ENCODE measurements around the gene ACSL3.
"Not testable (repeated sequence)": the region's sequence is repeated elsewhere in the genome, so short reads cannot be mapped to it uniquely, and the experiment has no call there.

ACSL3 gene

DNA sequence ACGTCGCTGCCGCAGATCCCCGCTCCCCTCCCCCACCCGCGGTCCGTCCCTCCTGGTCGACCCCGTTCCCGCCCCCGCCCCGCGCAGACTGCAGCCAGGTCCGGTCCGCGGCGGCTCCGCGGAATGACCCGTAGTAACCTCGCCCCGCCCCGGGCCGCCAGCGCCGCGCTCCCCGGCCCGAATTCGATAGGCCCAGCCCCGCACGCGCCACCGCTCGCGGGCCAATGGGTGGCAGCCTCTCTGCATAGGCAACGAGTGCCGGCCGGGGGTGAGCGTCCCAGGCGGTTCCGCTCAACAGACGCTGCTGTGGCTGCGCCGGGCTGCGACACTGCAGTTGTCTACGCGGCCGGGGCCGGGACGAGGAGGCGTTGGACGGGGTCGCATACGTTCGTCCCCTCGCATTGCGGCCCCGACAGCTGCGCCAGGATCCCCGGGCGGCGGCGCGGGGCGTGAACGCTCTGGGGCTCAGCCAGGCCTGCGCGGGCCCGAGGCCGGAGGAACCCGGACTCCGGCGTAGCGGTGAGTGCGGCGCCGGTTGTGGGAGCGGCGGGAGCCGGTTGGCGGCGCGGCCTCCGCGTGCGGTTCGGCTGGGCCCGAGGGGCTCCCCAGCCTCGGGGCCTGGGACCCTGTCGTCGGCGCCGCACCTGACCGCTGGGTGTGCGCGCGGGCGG lies at the start of gene ACSL3:
Gene ACSL3, plus strand, starts transcription at position 297 of the 671 bp plus-strand sequence. CDS start 47,737 bp downstream, outside the sequence.
- no peak for FAIRE-seq

DNA sequence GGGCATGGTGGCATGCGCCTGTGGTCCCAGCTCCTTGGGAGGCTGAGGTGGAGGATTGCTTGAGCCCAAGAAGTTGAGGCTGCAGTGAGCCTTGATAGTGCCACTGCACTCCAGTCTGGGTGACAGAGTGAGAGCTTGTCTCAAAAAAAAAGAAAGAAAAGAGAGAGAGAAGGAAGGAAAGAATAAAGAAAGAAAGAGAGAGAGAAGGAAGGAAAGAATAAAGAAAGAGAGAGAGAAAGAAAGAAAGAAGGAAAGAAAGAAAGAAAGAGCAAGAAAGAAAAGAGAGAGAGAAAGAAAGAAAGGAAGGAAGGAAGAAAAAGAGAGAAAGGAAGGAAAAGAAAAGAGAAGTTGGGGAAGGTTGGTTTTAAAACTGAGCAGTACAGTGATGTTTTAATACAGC lies 49.0 kb upstream of the ACSL3 start:
- no peak for FAIRE-seq

DNA sequence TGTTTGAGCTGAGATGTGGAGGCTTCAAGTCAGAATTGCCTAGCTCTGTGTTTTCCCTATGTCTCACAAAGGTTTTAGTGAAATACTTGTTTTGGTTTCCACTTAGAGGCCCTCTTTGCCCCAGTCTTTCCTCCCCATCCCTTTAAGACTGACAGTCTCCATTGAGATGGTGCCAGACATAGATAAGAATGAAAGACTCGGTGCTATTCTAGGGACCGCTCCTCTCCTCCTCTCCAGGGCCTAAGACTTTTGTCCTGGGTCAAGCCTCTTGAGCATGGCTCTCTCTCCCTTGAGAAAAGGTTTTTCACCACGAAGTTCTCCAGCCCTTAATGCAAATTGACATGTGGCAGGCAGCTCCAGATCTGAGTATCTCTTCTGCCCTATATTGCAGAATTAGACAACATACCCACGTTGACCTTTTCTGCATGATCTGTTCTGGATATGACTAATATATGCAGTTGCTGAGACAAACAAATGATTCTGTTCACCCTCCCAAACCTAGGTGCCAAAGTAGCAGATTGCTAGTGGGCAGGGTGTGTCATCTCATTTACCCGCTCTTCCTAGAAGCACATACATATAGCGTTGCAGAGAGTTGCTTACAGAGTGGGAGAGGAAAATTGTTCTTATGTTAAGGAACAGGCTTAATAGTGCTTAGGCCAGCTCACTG lies 47.5 kb upstream of the ACSL3 start:
- no peak for FAIRE-seq

- no peak for FAIRE-seq
Observed at GRCh38 chr2:222819722-222820333, 41.0 kb upstream of the ACSL3 start.

DNA sequence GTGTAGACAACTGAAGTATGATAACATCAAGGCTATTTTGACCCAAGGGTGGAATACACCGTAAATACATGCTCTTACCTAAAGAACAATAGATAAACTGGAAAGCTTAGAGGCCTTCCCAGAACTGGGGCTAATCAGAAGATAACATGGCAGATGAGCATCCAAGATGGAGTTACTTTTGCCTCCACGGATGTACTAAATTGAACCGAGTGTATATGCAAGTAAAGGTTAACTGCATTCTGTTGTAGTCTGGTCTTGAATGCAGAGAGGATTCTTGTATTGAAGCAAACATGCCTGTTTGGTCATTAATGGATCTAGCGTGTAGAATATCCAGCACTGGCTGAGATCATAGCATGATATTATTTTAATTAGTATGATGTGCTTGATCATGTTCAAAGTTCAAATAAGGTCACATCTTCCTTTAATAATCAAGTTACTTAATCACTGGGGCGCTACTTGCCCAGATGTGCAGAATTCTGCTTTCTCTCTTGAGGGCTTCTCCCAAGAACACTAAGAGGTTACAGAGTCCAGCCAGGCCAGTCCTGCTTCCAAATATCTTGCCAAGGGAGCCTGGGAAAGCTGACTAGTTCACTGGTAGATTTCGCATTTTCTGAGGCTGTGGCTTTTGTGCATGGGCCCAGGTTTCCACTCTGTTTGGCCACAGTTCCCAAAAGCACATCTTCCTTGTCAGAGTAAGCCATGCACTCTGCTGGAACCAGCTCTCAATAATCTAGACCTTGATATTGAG lies 37.5 kb upstream of the ACSL3 start:
- no peak for FAIRE-seq

GRCh38 chr2:222825031-222825430 lies 35.8 kb upstream of the ACSL3 start:
- no peak for FAIRE-seq

GRCh38 chr2:222827417-222827816 lies 33.4 kb upstream of the ACSL3 start:
- FAIRE-seq = no peak

GRCh38 chr2:222828572-222828971 lies 32.3 kb upstream of the ACSL3 start:
- no peak for FAIRE-seq

GRCh38 chr2:222830164-222830563 lies 30.7 kb upstream of the ACSL3 start:
- FAIRE-seq = no peak

- no peak for FAIRE-seq
Observed at GRCh38 chr2:222833410-222833809, 27.4 kb upstream of the ACSL3 start.

GRCh38 chr2:222835143-222835822 lies 25.6 kb upstream of the ACSL3 start:
- no peak for FAIRE-seq

DNA sequence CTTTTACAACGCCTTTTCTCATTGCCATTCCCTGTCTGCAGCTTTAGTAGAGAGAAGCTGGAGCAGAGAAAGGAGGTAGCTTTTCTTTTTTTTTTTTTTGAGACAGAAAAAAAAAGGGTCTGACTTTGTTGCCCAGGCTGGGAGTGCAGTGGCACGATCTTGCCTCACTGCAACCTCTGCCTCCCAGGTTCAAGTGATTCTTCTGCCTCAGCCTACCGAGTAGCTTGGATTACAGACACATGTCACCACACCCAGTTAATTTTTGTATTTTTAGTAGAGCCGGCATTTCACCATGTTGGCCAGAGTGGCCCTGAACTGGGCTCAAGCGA lies 25.0 kb upstream of the ACSL3 start:
- no peak for FAIRE-seq

DNA sequence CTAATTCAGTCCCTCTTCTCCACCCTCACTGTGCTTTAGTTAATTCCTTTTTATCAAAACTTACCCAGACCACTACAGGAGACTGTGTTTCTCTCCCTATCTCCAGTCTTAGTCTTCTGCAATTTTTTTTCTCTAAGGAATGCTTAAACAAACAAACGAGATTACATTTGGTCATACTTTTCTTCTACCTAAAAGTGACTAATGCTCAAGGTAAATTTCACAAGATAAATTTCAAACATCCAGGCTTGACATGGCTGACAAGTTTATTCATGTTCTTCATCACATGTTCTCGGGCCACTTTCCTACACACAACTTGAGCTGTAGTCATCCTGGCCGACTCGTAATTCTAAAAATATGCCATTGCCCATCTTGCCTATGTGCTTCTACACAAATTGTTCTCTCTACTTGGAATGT lies 23.2 kb upstream of the ACSL3 start:
- no peak for FAIRE-seq

- FAIRE-seq = no peak
Observed at GRCh38 chr2:222840060-222840802, 20.6 kb upstream of the ACSL3 start.

DNA sequence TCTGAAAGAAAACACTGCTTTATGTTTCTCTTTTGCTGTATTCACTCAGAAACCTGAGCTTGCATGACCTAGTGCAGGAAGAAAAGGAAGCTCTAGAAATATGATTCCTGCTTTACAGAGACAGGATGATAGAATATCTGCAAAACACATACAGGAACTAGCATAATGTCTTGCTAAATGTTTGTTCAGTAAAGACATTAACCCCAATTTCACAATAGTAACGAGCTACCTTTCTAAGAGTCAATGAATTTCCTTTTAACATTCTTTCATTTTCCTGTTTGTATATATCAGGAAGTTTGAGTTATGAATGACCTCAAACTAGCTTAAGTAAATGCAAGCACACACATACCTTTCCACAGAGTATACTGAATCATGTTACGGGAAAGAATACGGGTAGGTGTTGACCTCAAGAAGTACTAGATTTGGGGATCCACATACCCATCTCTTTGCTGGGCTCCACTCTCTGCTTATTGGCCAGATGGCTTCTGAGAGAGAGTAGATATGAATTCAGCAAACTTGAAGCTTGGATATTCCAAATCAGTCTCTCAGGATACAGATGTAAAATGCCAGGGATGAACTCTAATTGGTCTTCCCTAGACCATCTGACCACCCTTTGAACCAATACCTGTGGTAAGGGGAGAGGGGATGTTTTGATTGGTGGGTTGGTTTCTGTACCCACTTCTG lies 18.2 kb upstream of the ACSL3 start:
- FAIRE-seq = no peak

- no peak for FAIRE-seq
Observed at GRCh38 chr2:222844323-222844722, 16.5 kb upstream of the ACSL3 start.

DNA sequence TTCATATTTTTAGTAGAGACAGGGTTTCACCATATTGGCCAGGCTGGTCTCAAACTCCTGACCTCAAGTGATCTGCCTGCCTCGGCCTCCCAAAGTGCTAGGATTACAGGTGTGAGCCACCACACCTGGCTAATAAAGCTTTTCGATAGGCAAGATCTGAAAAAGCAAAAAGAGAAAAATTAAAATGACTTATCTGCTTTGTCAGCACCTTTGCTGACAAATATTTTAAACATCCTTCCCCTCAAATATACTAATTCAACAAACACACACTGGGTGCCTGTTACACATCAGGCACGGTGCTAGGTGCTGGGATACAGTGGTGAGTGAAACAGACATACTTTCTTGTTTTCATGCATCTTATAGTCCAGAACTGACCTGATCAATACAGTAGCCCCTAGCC lies 15.5 kb upstream of the ACSL3 start:
- not testable (repeated sequence) for FAIRE-seq

DNA sequence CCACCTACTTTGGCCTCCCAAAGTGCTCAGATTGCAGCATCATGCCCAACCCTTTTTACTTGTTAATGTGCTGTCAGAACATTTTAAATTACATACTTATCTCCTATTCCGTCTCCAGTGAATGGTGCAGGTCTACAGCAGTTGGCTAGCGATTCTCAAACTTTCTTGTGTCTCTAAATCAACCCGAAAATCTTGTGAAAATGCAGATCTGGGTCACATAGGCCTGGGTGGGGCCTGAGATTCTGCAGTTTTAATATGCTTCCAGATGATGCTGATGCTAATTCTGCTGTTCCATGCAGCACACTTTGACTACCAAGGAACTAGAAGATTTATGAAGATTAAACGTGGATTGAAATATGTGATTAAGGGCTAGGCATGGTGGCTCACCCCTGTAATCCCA lies 14.8 kb upstream of the ACSL3 start:
- FAIRE-seq = no peak

- not testable (repeated sequence) for FAIRE-seq
Observed at GRCh38 chr2:222848031-222848430, 12.8 kb upstream of the ACSL3 start.

GRCh38 chr2:222848862-222849261 lies 12.0 kb upstream of the ACSL3 start:
- FAIRE-seq = no peak

DNA sequence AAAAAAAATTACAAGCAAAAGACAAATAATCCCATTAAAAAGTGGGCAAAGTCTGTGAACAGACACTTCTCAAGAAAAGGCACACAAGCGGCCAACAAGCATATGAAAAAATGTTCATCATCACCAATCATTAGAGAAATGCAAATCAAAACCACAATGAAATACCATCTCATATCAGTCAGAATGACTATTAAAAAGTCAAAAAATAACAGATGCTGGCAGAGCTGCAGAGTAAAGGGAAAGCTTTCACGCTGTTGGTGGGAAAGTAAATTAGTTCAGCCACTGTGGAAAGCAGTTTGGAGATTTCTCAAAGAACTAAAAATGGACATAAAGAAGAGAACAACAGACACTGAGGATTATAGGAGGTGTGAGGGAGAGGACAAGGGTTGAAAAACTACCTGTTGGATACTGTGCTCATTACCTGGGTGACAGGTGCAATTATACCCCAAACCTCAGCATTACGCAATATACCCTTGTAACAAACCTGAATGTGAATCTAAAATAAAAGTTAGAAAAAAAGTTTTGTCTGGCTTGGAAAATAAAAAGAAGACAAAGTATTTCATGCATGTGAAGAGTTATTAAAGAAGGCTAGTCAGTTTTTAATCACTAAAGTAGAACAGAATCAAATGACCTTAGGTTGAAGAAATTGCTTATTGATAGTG lies 8.7 kb upstream of the ACSL3 start:
- FAIRE-seq = no peak

Data from colon (tissue), 2 donors.